Ovary (tissue), 3 donors: ENCODE data around the gene BLID.

Experiments used
- CTCF ChIP-seq, 3 donors: fragments of 450-650 bp in 2 of 3; fragments of 200-600 bp in 1 of 3; IDR thresholded peaks; one replicate each; pipeline versions ENCODE4 v1.5.1 to v1.8.0; 2016 to 2022; ENCODE audit warnings: antibody characterized with exemption in 3 of 3, mild to moderate bottlenecking in 1 of 3
- EP300 ChIP-seq: sonication (generic); formaldehyde crosslinking; IDR thresholded peaks from one replicate; pipeline ENCODE4 v1.6.1; 2017; ENCODE audit warnings: antibody characterized with exemption
- POLR2A ChIP-seq: fragments of 450-650 bp; IDR thresholded peaks from one replicate; pipeline ENCODE4 v1.6.1; 2017; ENCODE audit warnings: antibody characterized with exemption, mild to moderate bottlenecking, moderate library complexity
- donor health status: DM: no; HTN: no; CAD: no.

GRCh38 chr11:122074022-122074421 is 42.0 kb downstream of the BLID start:
- TF ChIP-seq CTCF (IDR thresholded peaks at IDR 0.05) (no peak), POLR2A (no peak), EP300 (no peak)
